Measurements from ENCODE around the gene ALG12.

GRCh38 chr22:49899530-49899929 is 18.7 kb downstream of the ALG12 start:
- no peak for TF ChIP-seq CTCF (IDR thresholded peaks at IDR 0.05)
- TF ChIP-seq POLR2AphosphoS5 (IDR thresholded peaks at IDR 0.05): no peak
